ENCODE data around the gene PCED1B. TPM values are rescaled to one million over a fixed set of nuclear protein-coding genes. Genes with fewer than 3 reads are reported as not detected.

The PCED1B gene
- total and polyA plus RNA-seq, 2 donors (not counting 1 experiment from before 2014, with no cell fraction given) = 0.33 to 0.83 TPM

- Histone ChIP-seq H3K4me3 (replicated peaks in 1 of 4; ENCODE audit: control extremely low read depth in 1 of 4, insufficient read depth in 1 of 4, low read depth in 3 of 4, low read length in 4 of 4) (no peak overlapping the region), H3K9ac (ENCODE audit: insufficient read depth, low read length) (no peak overlapping the region), H3K4me2 (ENCODE audit: extremely low read depth, insufficient read depth, low read length) (no peak overlapping the region), H3K36me3 (ENCODE audit: control insufficient read depth, insufficient read depth, low read length) (no peaks in the 10 kb centered on the region), H3K4me1 (ENCODE audit: control insufficient read depth, extremely low read depth, insufficient read depth, low read length) (peaks cover 4% of the 10 kb centered on the region), H3K27me3 (ENCODE audit: control insufficient read depth, insufficient read depth, low read length) (no peaks in the 10 kb centered on the region), H2AFZ (ENCODE audit: low read length) (no peak overlapping the region), H3K27ac (ENCODE audit: insufficient read depth, low read length) (no peak overlapping the region), H3K79me2 (ENCODE audit: control insufficient read depth, insufficient read depth, low read length) (no peaks in the 10 kb centered on the region), H4K20me1 (ENCODE audit: control insufficient read depth, extremely low read depth, insufficient read depth, low read length) (no peaks in the 10 kb centered on the region), H3K9me3 (ENCODE audit: control insufficient read depth, insufficient read depth, low read depth, low read length) (no peaks in the 10 kb centered on the region)
- TF ChIP-seq CTCF (conservative IDR thresholded peaks at IDR 0.05 in 1 of 2, IDR thresholded peaks at IDR 0.05 in 1 of 2; ENCODE audit: low read depth in 1 of 2, low read length in 2 of 2) = no peak
- TF ChIP-seq EZH2 (IDR thresholded peaks at IDR 0.05; ENCODE audit: low read length, missing control alignments) = no peak
- DNase-seq (ENCODE audit: low read depth in 2 of 2) = peak; percentile 40 to 51
These were observed 45.0 kb downstream of the PCED1B start for GRCh38 chr12:47124451-47124850.

- no peaks in the 10 kb centered on the region for H3K36me3 ChIP-seq (ENCODE audit: control insufficient read depth, insufficient read depth, low read length)
These were observed 46.8 kb downstream of the PCED1B start for GRCh38 chr12:47126246-47126645.

GRCh38 chr12:47131011-47131410 is 51.6 kb downstream of the PCED1B start:
- Histone ChIP-seq H3K27me3 (ENCODE audit: control insufficient read depth, insufficient read depth, low read length) (no peaks in the 10 kb centered on the region), H3K4me2 (ENCODE audit: extremely low read depth, insufficient read depth, low read length) (no peak overlapping the region), H3K4me1 (ENCODE audit: control insufficient read depth, extremely low read depth, insufficient read depth, low read length) (no peaks in the 10 kb centered on the region), H3K9me3 (ENCODE audit: control insufficient read depth, insufficient read depth, low read depth, low read length) (no peaks in the 10 kb centered on the region), H2AFZ (ENCODE audit: low read length) (no peak overlapping the region), H4K20me1 (ENCODE audit: control insufficient read depth, extremely low read depth, insufficient read depth, low read length) (no peaks in the 10 kb centered on the region), H3K36me3 (ENCODE audit: control insufficient read depth, insufficient read depth, low read length) (no peaks in the 10 kb centered on the region), H3K79me2 (ENCODE audit: control insufficient read depth, insufficient read depth, low read length) (no peaks in the 10 kb centered on the region), H3K27ac (ENCODE audit: insufficient read depth, low read length) (no peak overlapping the region), H3K9ac (ENCODE audit: insufficient read depth, low read length) (no peak overlapping the region), H3K4me3 (replicated peaks in 1 of 4; ENCODE audit: control extremely low read depth in 1 of 4, insufficient read depth in 1 of 4, low read depth in 3 of 4, low read length in 4 of 4) (no peak overlapping the region)
- peak in 1 of 2 donors; percentile 8 for DNase-seq (ENCODE audit: low read depth in 2 of 2)
- TF ChIP-seq CTCF (conservative IDR thresholded peaks at IDR 0.05 in 1 of 2, IDR thresholded peaks at IDR 0.05 in 1 of 2; ENCODE audit: low read depth in 1 of 2, low read length in 2 of 2) (no peak), EZH2 (IDR thresholded peaks at IDR 0.05; ENCODE audit: low read length, missing control alignments) (no peak)

More at GRCh38 chr12:47126246-47126645, 46.8 kb downstream of the PCED1B start:
- no peaks in the 10 kb centered on the region for H3K9me3 ChIP-seq (ENCODE audit: control insufficient read depth, insufficient read depth, low read depth, low read length)
- no peak overlapping the region for H3K27ac ChIP-seq (ENCODE audit: insufficient read depth, low read length)
- H2AFZ ChIP-seq (ENCODE audit: low read length) = no peak overlapping the region
- DNase-seq (ENCODE audit: low read depth in 2 of 2) = no peak
- no peak overlapping the region for H3K4me2 ChIP-seq (ENCODE audit: extremely low read depth, insufficient read depth, low read length)
- H3K9ac ChIP-seq (ENCODE audit: insufficient read depth, low read length) = no peak overlapping the region
- H3K4me1 ChIP-seq (ENCODE audit: control insufficient read depth, extremely low read depth, insufficient read depth, low read length) = peaks cover 4% of the 10 kb centered on the region
- TF ChIP-seq CTCF (conservative IDR thresholded peaks at IDR 0.05 in 1 of 2, IDR thresholded peaks at IDR 0.05 in 1 of 2; ENCODE audit: low read depth in 1 of 2, low read length in 2 of 2) = no peak
- TF ChIP-seq EZH2 (IDR thresholded peaks at IDR 0.05; ENCODE audit: low read length, missing control alignments) = no peak
- H4K20me1 ChIP-seq (ENCODE audit: control insufficient read depth, extremely low read depth, insufficient read depth, low read length) = no peaks in the 10 kb centered on the region
- H3K4me3 ChIP-seq (replicated peaks in 1 of 4; ENCODE audit: control extremely low read depth in 1 of 4, insufficient read depth in 1 of 4, low read depth in 3 of 4, low read length in 4 of 4) = no peak overlapping the region
- no peaks in the 10 kb centered on the region for H3K79me2 ChIP-seq (ENCODE audit: control insufficient read depth, insufficient read depth, low read length)
- no peaks in the 10 kb centered on the region for H3K27me3 ChIP-seq (ENCODE audit: control insufficient read depth, insufficient read depth, low read length)

All from fibroblast of lung (primary cell).